B cell (primary cell): ENCODE results near the gene CCDC179. TPM values are rescaled to one million over a fixed set of nuclear protein-coding genes. Genes with fewer than 3 reads are reported as not detected.

Experiments used
- ATAC-seq: fragments of 200-7000 bp; cut with Tn5 transposase; one replicate; pipeline ENCODE4 v1.10.0; 2021; ENCODE audit warnings: low read depth, mild to moderate bottlenecking, moderate number of reproducible peaks, moderate library complexity
- CTCF ChIA-PET: fragments of 350-600 bp; sonication (Branson Sonifier 250); formaldehyde crosslinking; loops from one replicate; lab custom pipeline; 2021; ENCODE audit warnings: antibody characterized with exemption, inconsistent platforms; lab: Charles Lee
- POLR2A ChIA-PET: fragments of 350-600 bp; sonication (Branson Sonifier 250); formaldehyde crosslinking; loops from one replicate; lab custom pipeline; 2021; ENCODE audit warnings: antibody characterized with exemption; lab: Charles Lee
- DNase-seq: peaks from one replicate; pipeline ENCODE4 v3.0.0; 2013
- H2AFZ ChIP-seq: 2 replicates; pipeline ENCODE4 v1.6.1; 2012; ENCODE audit warnings: mild to moderate bottlenecking, low read depth, low read length; ENCODE audit not compliant: insufficient read depth, poor library complexity, severe bottlenecking
- H3K27ac ChIP-seq, 2 donors: 1 replicate in 1 of 2; 2 replicates in 1 of 2; pipeline ENCODE4 v1.5.1; 2012 to 2013; ENCODE audit warnings: low read length in 2 of 2, mild to moderate bottlenecking in 2 of 2, moderate library complexity in 1 of 2
- H3K27me3 ChIP-seq, 4 experiments: fragments of 200-600 bp in 1 of 4; sonication (generic) in 1 of 4; replicated peaks in 1 of 4; 1 replicate in 2 of 4; 2 replicates in 2 of 4; pipeline versions ENCODE4 v1.6.1 to v1.7.0; 2013 to 2016; ENCODE audit warnings: low read length in 3 of 4, mild to moderate bottlenecking in 2 of 4, mixed read lengths in 1 of 4, moderate library complexity in 1 of 4; ENCODE audit not compliant: insufficient read depth in 4 of 4, control insufficient read depth in 3 of 4; ENCODE audit errors: control extremely low read depth in 1 of 4
- H3K36me3 ChIP-seq, 2 experiments: replicated peaks in 1 of 2; 1 replicate in 1 of 2; 2 replicates in 1 of 2; pipeline versions ENCODE4 v1.6.1 to v1.7.1; 2013; ENCODE audit warnings: low read length in 1 of 2; ENCODE audit not compliant: insufficient read depth in 2 of 2, control insufficient read depth in 1 of 2; ENCODE audit errors: control extremely low read depth in 1 of 2, extremely low read depth in 1 of 2
- H3K4me1 ChIP-seq, 2 donors: fragments of 200-600 bp in 1 of 2; sonication (generic) in 1 of 2; 1 replicate in 1 of 2; 2 replicates in 1 of 2; pipeline versions ENCODE4 v1.5.1 to v1.6.1; 2013 to 2017; ENCODE audit warnings: low read length in 2 of 2; ENCODE audit not compliant: control insufficient read depth in 2 of 2, insufficient read depth in 2 of 2
- H3K4me2 ChIP-seq: replicated peaks from 2 replicates; pipeline ENCODE3; 2012; ENCODE audit warnings: mild to moderate bottlenecking, low read depth, low read length; ENCODE audit not compliant: poor library complexity, severe bottlenecking
- H3K4me3 ChIP-seq, 5 experiments: fragments of 200-600 bp in 1 of 5; sonication (generic) in 1 of 5; 1 replicate in 3 of 5; 2 replicates in 2 of 5; pipeline versions ENCODE4 v1.5.1 to v1.7.0; 2011 to 2016; ENCODE audit warnings: low read length in 4 of 5, mild to moderate bottlenecking in 4 of 5, low read depth in 2 of 5, control low read depth in 1 of 5, moderate library complexity in 1 of 5; ENCODE audit not compliant: insufficient read depth in 1 of 5; ENCODE audit errors: control extremely low read depth in 1 of 5, extremely low read depth in 1 of 5
- H3K79me2 ChIP-seq: fragments of 200-600 bp; sonication (generic); one replicate; pipeline ENCODE4 v1.6.0; 2016; ENCODE audit warnings: low read length; ENCODE audit not compliant: control insufficient read depth, insufficient read depth
- H3K9ac ChIP-seq: fragments of 200-600 bp; sonication (generic); 2 replicates; pipeline ENCODE4 v1.6.1; 2017; ENCODE audit warnings: mild to moderate bottlenecking, low read length, moderate library complexity
- H3K9me3 ChIP-seq, 3 donors: one replicate each; pipeline versions ENCODE4 v1.6.1 to v1.7.1; 2013; ENCODE audit warnings: low read length in 2 of 3; ENCODE audit not compliant: control insufficient read depth in 2 of 3, insufficient read depth in 1 of 3; ENCODE audit errors: control extremely low read depth in 1 of 3
- H4K20me1 ChIP-seq: 2 replicates; pipeline ENCODE4 v1.6.0; 2012; ENCODE audit warnings: mild to moderate bottlenecking, low read length; ENCODE audit not compliant: insufficient read depth, control insufficient read depth, poor library complexity, severe bottlenecking
- H3K27ac Mint-ChIP-seq: one replicate; pipeline ENCODE4 v1.8.0; 2021; ENCODE audit warnings: mixed read lengths
- H3K27me3 Mint-ChIP-seq: one replicate; pipeline ENCODE4 v1.8.0; 2021; ENCODE audit warnings: mixed read lengths
- H3K4me1 Mint-ChIP-seq: one replicate; pipeline ENCODE4 v1.8.0; 2021; ENCODE audit warnings: mixed read lengths
- H3K4me3 Mint-ChIP-seq: one replicate; pipeline ENCODE4 v1.8.0; 2021; ENCODE audit warnings: mixed read lengths
- H3K9me3 Mint-ChIP-seq: one replicate; pipeline ENCODE4 v1.8.0; 2022; ENCODE audit warnings: mixed read lengths; ENCODE audit not compliant: insufficient read depth
- CTCF ChIP-seq: fragments of 200-600 bp; IDR thresholded peaks from one replicate; pipeline ENCODE4 v1.8.0; 2022; ENCODE audit warnings: antibody characterized with exemption, mild to moderate bottlenecking
- EZH2 ChIP-seq: IDR thresholded peaks from 2 replicates; pipeline ENCODE4 v1.6.1; 2012; ENCODE audit warnings: borderline replicate concordance, low read depth, mild to moderate bottlenecking, moderate library complexity, low read length; ENCODE audit not compliant: insufficient read depth, poor library complexity, severe bottlenecking
- WGBS: methylation state at CpG from one replicate; pipeline ENCODE4 v1.1.5; 2013; ENCODE audit warnings: missing lambda C conversion rate; ENCODE audit not compliant: insufficient coverage; 5-methylcytosine and 5-hydroxymethylcytosine counted together
- intact Hi-C: fragments of 100-400 bp; cut with micrococcal nuclease; formaldehyde crosslinking; loops from one replicate; pipeline ENCODE4 v1.10.0; 2022
- polyA plus RNA-seq: library from polyadenylated mRNA; depleted of rRNA; stranded (reverse); fragments of >200 nt; gene quantifications from 2 replicates; pipeline ENCODE4 v1.2.3, GENCODE V29; 2012
- total RNA-seq, 2 donors: library from RNA; stranded (reverse); fragments of 120-200 nt in 1 of 2; gene quantifications; 1 replicate in 1 of 2; 2 replicates in 1 of 2; pipeline versions ENCODE4 v1.2.3 to v1.2.4, GENCODE V29; 2013 to 2022

The CCDC179 gene
- total and polyA plus RNA-seq, 2 donors (not counting 1 experiment from before 2014, with no cell fraction given) = not detected

- H3K79me2 ChIP-seq = no peaks in the 10 kb centered on the region
- POLR2A ChIA-PET = no interaction called here
- intact Hi-C loops = no loop called here
- Mint-ChIP-seq H3K4me3 (no peak overlapping the region), H3K27ac (no peak overlapping the region), H3K4me1 (peaks cover 6% of the 10 kb centered on the region), H3K9me3 (no peaks in the 10 kb centered on the region), H3K27me3 (peaks cover 9% of the 10 kb centered on the region)
- H3K4me1 ChIP-seq = peaks cover 0 to 7% of the 10 kb centered on the region in 2 donors
- no peak overlapping the region for H3K4me2 ChIP-seq
- no peaks in the 10 kb centered on the region for H3K36me3 ChIP-seq
- peaks cover 0 to 6% (median 0%) of the 10 kb centered on the region in 4 experiments for H3K27me3 ChIP-seq
- no peaks in the 10 kb centered on the region for H4K20me1 ChIP-seq
- CTCF ChIA-PET = interaction anchor here (1.0 kb wide), 1 partner anchor 15 kb away, joined by 4 read pairs; no protein-coding TSS in a partner anchor
- H3K4me3 ChIP-seq = no peak overlapping the region
- whole genome bisulfite sequencing = no CpG with 5 or more reads among the region's 4 CpGs
- H3K27ac ChIP-seq = no peak overlapping the region
- H2AFZ ChIP-seq = no peak overlapping the region
- ATAC-seq (no peak), DNase-seq (no peak)
- no peaks in the 10 kb centered on the region for H3K9me3 ChIP-seq
- TF ChIP-seq EZH2 (no peak), CTCF (no peak)
- H3K9ac ChIP-seq = no peak overlapping the region
Observed at GRCh38 chr11:22802861-22803260, 57.4 kb downstream of the CCDC179 start.

- intact Hi-C loops = no loop called here
- POLR2A ChIA-PET = no interaction called here
- H3K79me2 ChIP-seq = no peaks in the 10 kb centered on the region
Observed at GRCh38 chr11:22800482-22800881, 59.8 kb downstream of the CCDC179 start.

More at GRCh38 chr11:22800482-22800881, 59.8 kb downstream of the CCDC179 start:
- Histone ChIP-seq H3K36me3 (no peaks in the 10 kb centered on the region), H3K27ac (no peak overlapping the region), H3K27me3 (peaks cover 0 to 6% (median 0%) of the 10 kb centered on the region in 4 experiments), H3K4me3 (no peak overlapping the region), H3K4me2 (no peak overlapping the region), H3K9ac (no peak overlapping the region), H4K20me1 (no peaks in the 10 kb centered on the region), H3K4me1 (no peaks in the 10 kb centered on the region), H2AFZ (no peak overlapping the region), H3K9me3 (no peaks in the 10 kb centered on the region)
- no peaks in the 10 kb centered on the region for H3K4me1 Mint-ChIP-seq
- no peak for ATAC-seq
- TF ChIP-seq EZH2 = no peak
- no peak for DNase-seq
- CTCF ChIA-PET = no interaction called here
- H3K4me3 Mint-ChIP-seq = no peak overlapping the region
- H3K27ac Mint-ChIP-seq = no peak overlapping the region
- no peaks in the 10 kb centered on the region for H3K9me3 Mint-ChIP-seq
- 100% methylated on average over 1 of the region's 5 CpGs for WGBS
- H3K27me3 Mint-ChIP-seq = peaks cover 12% of the 10 kb centered on the region
